Epithelial cell of esophagus (primary cell): ENCODE measurements around the gene RBMS2.

Source experiments
- DNase-seq: peaks from one replicate; pipeline ENCODE4 v3.0.0; 2010; ENCODE audit warnings: low read depth
- H3K4me3 ChIP-seq: 2 replicates; pipeline ENCODE4 v1.5.1; 2011; ENCODE audit warnings: mild to moderate bottlenecking, low read length, control low read depth
- CTCF ChIP-seq: IDR thresholded peaks from 2 replicates; pipeline ENCODE4 v1.5.1; 2011; ENCODE audit warnings: low read depth, mild to moderate bottlenecking, low read length, control low read depth, inconsistent platforms; ENCODE audit not compliant: insufficient read depth; ENCODE audit errors: missing control alignments

RBMS2 gene

GRCh38 chr12:56599797-56600196, 78.2 kb downstream of the RBMS2 start:
- no peak for TF ChIP-seq CTCF
- no peak for DNase-seq
- H3K4me3 ChIP-seq: no peak overlapping the region

- no peak for DNase-seq
- H3K4me3 ChIP-seq: no peak overlapping the region
- no peak for TF ChIP-seq CTCF
These were observed 79.1 kb downstream of the RBMS2 start for GRCh38 chr12:56600753-56601152.

- no peak for DNase-seq
- TF ChIP-seq CTCF: peak; percentile 4
- no peak overlapping the region for H3K4me3 ChIP-seq
These were observed 79.9 kb downstream of the RBMS2 start for GRCh38 chr12:56601503-56601902.

- H3K4me3 ChIP-seq: no peak overlapping the region
- no peak for TF ChIP-seq CTCF
- DNase-seq: no peak
These were observed 80.6 kb downstream of the RBMS2 start for GRCh38 chr12:56602239-56602638.

- no peak for DNase-seq
- no peak for TF ChIP-seq CTCF
- no peak overlapping the region for H3K4me3 ChIP-seq
These were observed 82.7 kb downstream of the RBMS2 start for GRCh38 chr12:56604355-56604754.

GRCh38 chr12:56614627-56615026, 93.0 kb downstream of the RBMS2 start:
- TF ChIP-seq CTCF: no peak
- no peak for DNase-seq
- no peak overlapping the region for H3K4me3 ChIP-seq

GRCh38 chr12:56616244-56616643, 94.6 kb downstream of the RBMS2 start:
- DNase-seq: no peak
- TF ChIP-seq CTCF: no peak
- H3K4me3 ChIP-seq: no peak overlapping the region
